H1 (cell line): ENCODE data around the gene MYPN. TPM values are rescaled to one million over a fixed set of nuclear protein-coding genes. Genes with fewer than 3 reads are reported as not detected.

Source experiments
- CTCF ChIA-PET: fragments of 300-600 bp; sonication (Branson Sonifier 250); formaldehyde crosslinking; loops from one replicate; lab custom pipeline; 2021; ENCODE audit not compliant: partially characterized antibody; lab: Charles Lee
- POLR2A ChIA-PET: fragments of 300-600 bp; sonication (Branson Sonifier 250); formaldehyde crosslinking; loops from one replicate; lab custom pipeline; 2021; ENCODE audit warnings: inconsistent platforms; ENCODE audit not compliant: partially characterized antibody; lab: Charles Lee
- DNase-seq, 2 experiments: peaks; one replicate each; pipeline versions ENCODE4 v3.0.0 to v3.0.0-alpha.2; 2010 to 2022; ENCODE audit warnings: low spot score in 2 of 2, low read depth in 1 of 2, mixed read lengths in 1 of 2
- FAIRE-seq: peaks from 2 replicates; lab custom pipeline; 2011; peaks lifted over from hg19 to GRCh38; lab: Jason Lieb, UNC
- H2AFZ ChIP-seq: 2 replicates; pipeline ENCODE4 v1.8.1; 2012; ENCODE audit warnings: low read length, inconsistent platforms
- H2AK5ac ChIP-seq: 2 replicates; pipeline ENCODE4 v1.6.1; 2013; ENCODE audit warnings: low read depth, low read length
- H2BK120ac ChIP-seq: replicated peaks from 2 replicates; pipeline ENCODE3; 2013; ENCODE audit warnings: low read depth, low read length, inconsistent platforms
- H2BK12ac ChIP-seq: 2 replicates; pipeline ENCODE4 v1.6.1; 2013; ENCODE audit warnings: low read depth, low read length
- H2BK15ac ChIP-seq: 2 replicates; pipeline ENCODE4 v1.6.1; 2013; ENCODE audit warnings: low read length
- H2BK20ac ChIP-seq: 2 replicates; pipeline ENCODE4 v1.6.1; 2013; ENCODE audit warnings: low read length
- H2BK5ac ChIP-seq: 2 replicates; pipeline ENCODE4 v1.6.1; 2013; ENCODE audit warnings: low read depth, low read length
- H3K14ac ChIP-seq: 2 replicates; pipeline ENCODE4 v1.6.1; 2013; ENCODE audit warnings: inconsistent platforms; ENCODE audit not compliant: insufficient read length
- H3K18ac ChIP-seq: 2 replicates; pipeline ENCODE4 v1.6.1; 2013; ENCODE audit warnings: low read length; ENCODE audit errors: extremely low read depth
- H3K23ac ChIP-seq: 2 replicates; pipeline ENCODE4 v1.6.1; 2013; ENCODE audit warnings: inconsistent platforms; ENCODE audit not compliant: insufficient read length
- H3K23me2 ChIP-seq: 2 replicates; pipeline ENCODE4 v1.6.1; 2013; ENCODE audit warnings: low read depth, low read length
- H3K27ac ChIP-seq: 2 replicates; pipeline ENCODE4 v1.6.1; 2011; ENCODE audit warnings: low read depth, low read length, inconsistent platforms
- H3K27me3 ChIP-seq, 4 experiments: replicated peaks in 1 of 4; 1 replicate in 1 of 4; 2 replicates in 3 of 4; pipeline versions ENCODE4 v1.6.1 to v1.8.1; 2011 to 2013; ENCODE audit warnings: low read length in 3 of 4, mild to moderate bottlenecking in 3 of 4, inconsistent platforms in 2 of 4, mixed read lengths in 2 of 4, moderate library complexity in 1 of 4; ENCODE audit not compliant: control insufficient read depth in 3 of 4, insufficient read depth in 3 of 4; ENCODE audit errors: extremely low read depth in 1 of 4
- H3K36me3 ChIP-seq, 4 experiments: 2 replicates each; pipeline versions ENCODE4 v1.6.1 to v1.8.1; 2011 to 2013; ENCODE audit warnings: mild to moderate bottlenecking in 4 of 4, low read length in 3 of 4, moderate library complexity in 2 of 4, control low read depth in 1 of 4, inconsistent platforms in 1 of 4; ENCODE audit not compliant: insufficient read depth in 4 of 4, control insufficient read depth in 2 of 4
- H3K4ac ChIP-seq: replicated peaks from 2 replicates; pipeline ENCODE3; 2013; ENCODE audit warnings: low read length, low read depth, mixed read lengths, inconsistent platforms; ENCODE audit not compliant: insufficient read length
- H3K4me1 ChIP-seq, 4 experiments: replicated peaks in 1 of 4; 1 replicate in 1 of 4; 2 replicates in 3 of 4; pipeline versions ENCODE4 v1.6.1 to v1.8.1; 2011 to 2013; ENCODE audit warnings: low read length in 3 of 4, inconsistent platforms in 2 of 4, mixed read lengths in 1 of 4; ENCODE audit not compliant: insufficient read depth in 4 of 4, control insufficient read depth in 3 of 4
- H3K4me2 ChIP-seq, 2 experiments: 2 replicates each; pipeline versions ENCODE4 v1.6.1 to v1.8.1; 2011 to 2013; ENCODE audit warnings: low read depth in 2 of 2, low read length in 2 of 2, control low read depth in 1 of 2, inconsistent platforms in 1 of 2, mild to moderate bottlenecking in 1 of 2; ENCODE audit not compliant: insufficient read depth in 1 of 2
- H3K4me3 ChIP-seq, 4 experiments: fragments of 200-600, 300-600 bp in 1 of 4; sonication (generic), shearing (Covaris generic), sonication (Bioruptor Twin) in 1 of 4; 2 replicates each; pipeline versions ENCODE4 v1.5.1 to v1.8.1; 2011 to 2016; ENCODE audit warnings: low read length in 4 of 4, low read depth in 3 of 4, control low read depth in 2 of 4, inconsistent platforms in 2 of 4, mild to moderate bottlenecking in 2 of 4, mixed read lengths in 1 of 4, moderate library complexity in 1 of 4; ENCODE audit not compliant: insufficient read depth in 2 of 4; ENCODE audit errors: extremely low read depth in 1 of 4
- H3K56ac ChIP-seq: replicated peaks from 2 replicates; pipeline ENCODE3; 2013; ENCODE audit warnings: low read depth, mild to moderate bottlenecking, mixed read lengths, low read length, inconsistent platforms; ENCODE audit not compliant: insufficient read length
- H3K79me1 ChIP-seq: 2 replicates; pipeline ENCODE4 v1.6.1; 2013; ENCODE audit warnings: low read depth, low read length, control low read depth
- H3K79me2 ChIP-seq, 2 experiments: 2 replicates each; pipeline versions ENCODE4 v1.6.1 to v1.8.1; 2012 to 2013; ENCODE audit warnings: low read length in 2 of 2, mild to moderate bottlenecking in 2 of 2, inconsistent platforms in 1 of 2; ENCODE audit not compliant: insufficient read depth in 2 of 2, control insufficient read depth in 1 of 2
- H3K9ac ChIP-seq, 4 experiments: replicated peaks in 1 of 4; 1 replicate in 1 of 4; 2 replicates in 3 of 4; pipeline versions ENCODE4 v1.6.1 to v1.8.1; 2011 to 2013; ENCODE audit warnings: low read depth in 3 of 4, low read length in 3 of 4, control low read depth in 2 of 4, mild to moderate bottlenecking in 2 of 4, moderate library complexity in 2 of 4, inconsistent platforms in 1 of 4; ENCODE audit errors: extremely low read depth in 1 of 4
- H3K9me3 ChIP-seq, 2 experiments: 2 replicates each; pipeline versions ENCODE4 v1.6.1 to v1.8.1; 2012 to 2013; ENCODE audit warnings: mild to moderate bottlenecking in 2 of 2, moderate library complexity in 2 of 2, control low read depth in 1 of 2, inconsistent platforms in 1 of 2, low read depth in 1 of 2, low read length in 1 of 2, mixed read lengths in 1 of 2; ENCODE audit not compliant: insufficient read depth in 2 of 2
- H4K20me1 ChIP-seq, 2 experiments: replicated peaks in 1 of 2; 2 replicates each; pipeline versions ENCODE3 to v1.8.1; 2011 to 2013; ENCODE audit warnings: inconsistent platforms in 2 of 2, low read length in 2 of 2, mild to moderate bottlenecking in 1 of 2; ENCODE audit not compliant: insufficient read depth in 2 of 2, control insufficient read depth in 1 of 2
- H4K5ac ChIP-seq: 2 replicates; pipeline ENCODE4 v1.6.1; 2013; ENCODE audit warnings: low read length, low read depth, mixed read lengths, inconsistent platforms; ENCODE audit not compliant: insufficient read length
- H4K8ac ChIP-seq: 2 replicates; pipeline ENCODE4 v1.8.0; 2013; ENCODE audit warnings: mild to moderate bottlenecking, moderate library complexity, low read length, inconsistent platforms; ENCODE audit not compliant: insufficient read depth; ENCODE audit errors: extremely low read depth
- H4K91ac ChIP-seq: replicated peaks from 2 replicates; pipeline ENCODE3; 2013; ENCODE audit warnings: low read length, mixed read lengths, inconsistent platforms; ENCODE audit not compliant: insufficient read length
- CBX5 ChIP-seq: fragments of 300-800, 300-1000 bp; sonication (generic); IDR thresholded peaks from 2 replicates; pipeline ENCODE4 v1.7.1; 2016; ENCODE audit warnings: antibody characterized with exemption, low read length, low read depth
- CHD1 ChIP-seq: IDR thresholded peaks from 2 replicates; pipeline ENCODE4 v1.6.1; 2012; ENCODE audit warnings: low read depth, low read length, improper control_type of control experiment
- EP300 ChIP-seq, 2 experiments: IDR thresholded peaks; 1 replicate in 1 of 2; 2 replicates in 1 of 2; pipeline ENCODE4 v1.6.1; 2011 to 2012; ENCODE audit warnings: low read depth in 2 of 2, low read length in 2 of 2, mild to moderate bottlenecking in 2 of 2, borderline replicate concordance in 1 of 2, inconsistent platforms in 1 of 2, moderate library complexity in 1 of 2
- HDAC2 ChIP-seq, 2 experiments: fragments of 300-600 bp in 1 of 2; sonication (generic) in 1 of 2; IDR thresholded peaks; 2 replicates each; pipeline ENCODE4 v1.6.1; 2011 to 2012; ENCODE audit warnings: low read depth in 2 of 2, low read length in 2 of 2, mild to moderate bottlenecking in 2 of 2, moderate library complexity in 2 of 2, borderline replicate concordance in 1 of 2, inconsistent platforms in 1 of 2
- HDAC6 ChIP-seq: IDR thresholded peaks from one replicate; pipeline ENCODE4 v1.7.1; 2012; ENCODE audit warnings: low read depth, mild to moderate bottlenecking, inconsistent platforms, low read length, moderate library complexity
- RFX5 ChIP-seq: IDR thresholded peaks from 2 replicates; pipeline ENCODE4 v1.6.1; 2011; ENCODE audit warnings: low read depth, low read length, improper control_type of control experiment, borderline replicate concordance
- SIX5 ChIP-seq: IDR thresholded peaks from 2 replicates; pipeline ENCODE4 v1.6.1; 2011; ENCODE audit warnings: mild to moderate bottlenecking, low read depth, low read length
- SUZ12 ChIP-seq: fragments of 200-600 bp; sonication (generic); IDR thresholded peaks from 2 replicates; pipeline ENCODE4 v1.6.1; 2012; ENCODE audit warnings: mild to moderate bottlenecking, inconsistent platforms, low read length, moderate library complexity, mixed read lengths
- WGBS, 2 experiments: shearing (Covaris generic) in 1 of 2; methylation state at CpG; one replicate each; pipeline versions ENCODE4 v1.1.6 to v1.1.7; 2013 to 2015; ENCODE audit warnings: low lambda C conversion rate in 2 of 2, mixed read lengths in 2 of 2, inconsistent platforms in 1 of 2, low coverage in 1 of 2, missing lambda C conversion rate in 1 of 2; ENCODE audit not compliant: insufficient replicate concordance in 2 of 2, insufficient coverage in 1 of 2, insufficient read length in 1 of 2; ENCODE audit errors: extremely low coverage in 1 of 2, missing lambda C conversion rate in 1 of 2; 5-methylcytosine and 5-hydroxymethylcytosine counted together
- polyA plus RNA-seq, 7 experiments: library from polyadenylated mRNA; depleted of rRNA in 3 of 7; stranded (reverse) in 5 of 7; unstranded in 2 of 7; fragments of >200 nt in 5 of 7; fragments of 200-250 nt in 2 of 7; gene quantifications; 1 replicate in 5 of 7; 2 replicates in 1 of 7; 4 replicates in 1 of 7; pipeline versions ENCODE4 v1.2.1 to v1.2.3, GENCODE V29; 2011 to 2013; ENCODE audit warnings: missing spikeins in 2 of 7, mixed read lengths in 2 of 7
- total RNA-seq: library from RNA; stranded (reverse); fragmentation: NEBNext Ultra II Directional; extraction: Animal tissue kit (Norgen Biotek cat#: 25700); gene quantifications from 2 replicates; pipeline ENCODE4 v1.2.1, GENCODE V29; 2021

The MYPN gene
- total and polyA plus RNA-seq, 2 of the 8 experiments (the other 6 are each of a cell fraction or from before 2014, with no cell fraction given), result not detected

- Histone ChIP-seq H2AFZ (no peak overlapping the region), H3K27ac (no peak overlapping the region), H4K8ac (no peak overlapping the region), H3K27me3 (no peaks in the 10 kb centered on the region), H2BK12ac (no peak overlapping the region), H3K36me3 (no peaks in the 10 kb centered on the region), H4K20me1 (no peaks in the 10 kb centered on the region), H3K18ac (no peak overlapping the region), H3K23me2 (no peaks in the 10 kb centered on the region), H3K14ac (no peak overlapping the region), H4K5ac (no peak overlapping the region), H3K4me1 (peaks cover 0 to 9% (median 0%) of the 10 kb centered on the region in 4 experiments; a peak in 2 of 7 replicates), H2BK120ac (no peak overlapping the region), H2BK20ac (no peak overlapping the region), H3K4me3 (no peak overlapping the region), H4K91ac (no peak overlapping the region), H3K4me2 (no peak overlapping the region), H2BK15ac (no peak overlapping the region), H2BK5ac (no peak overlapping the region), H3K79me1 (no peaks in the 10 kb centered on the region), H3K4ac (no peak overlapping the region), H3K56ac (no peak overlapping the region), H3K9ac (no peak overlapping the region), H3K23ac (no peak overlapping the region), H2AK5ac (no peak overlapping the region)
- no peak for DNase-seq
- no peak for FAIRE-seq
- CTCF ChIA-PET, result interaction anchor here (0.7 to 7.5 kb wide), 3 partner anchors 38 to 295 kb away, joined by 3 to 49 read pairs (median 3); no protein-coding TSS in a partner anchor
- 70% methylated on average over 1 of the region's 1 CpG; no CpG with 5 or more reads in 1 of the 2 experiments for WGBS, 2 experiments
- TF ChIP-seq EP300 (IDR thresholded peaks at IDR 0.05; ENCODE audit: borderline replicate concordance in 1 of 2, low read depth in 2 of 2, low read length in 2 of 2) (no peak), SIX5 (no peak), HDAC2 (IDR thresholded peaks at IDR 0.05; ENCODE audit: borderline replicate concordance in 1 of 2, low read depth in 2 of 2, low read length in 2 of 2) (no peak), RFX5 (no peak), CBX5 (no peak), SUZ12 (no peak), CHD1 (no peak), HDAC6 (no peak)
- TF ChIP-seq, all 59 proteins: peak for 0
- POLR2A ChIA-PET, result no interaction called here
- Histone ChIP-seq H3K9me3 (no peaks in the 10 kb centered on the region), H3K79me2 (no peaks in the 10 kb centered on the region)
These were observed 25.3 kb upstream of the MYPN start for GRCh38 chr10:68083953-68084352.
